DND-41 (cell line): ENCODE results near the gene SIRT5.

Source experiments
- CTCF ChIP-seq: IDR thresholded peaks from 2 replicates; pipeline ENCODE4 v1.5.1; 2012; ENCODE audit warnings: borderline replicate concordance, low read length, moderate library complexity, mild to moderate bottlenecking; ENCODE audit not compliant: poor library complexity, severe bottlenecking; ENCODE audit errors: extremely low read depth
- EZH2 ChIP-seq: IDR thresholded peaks from 3 replicates; pipeline ENCODE4 v1.6.1; 2012; ENCODE audit warnings: borderline replicate concordance, low read depth, mild to moderate bottlenecking, moderate library complexity, low read length, inconsistent platforms; ENCODE audit not compliant: severe bottlenecking

GRCh38 chr6:13536796-13537526 lies 37.4 kb upstream of the SIRT5 start:
- TF ChIP-seq CTCF (no peak), EZH2 (no peak)
